Panc1 (cell line): ENCODE measurements around the gene KRIT1.
"Not testable (repeated sequence)": the region's sequence is repeated elsewhere in the genome, so short reads cannot be mapped to it uniquely, and the experiment has no call there.

Experiments
- SIN3A ChIP-seq: IDR thresholded peaks from 2 replicates; pipeline ENCODE4 v1.6.1; 2012; ENCODE audit warnings: low read depth, mild to moderate bottlenecking, low read length, moderate library complexity, borderline replicate concordance; ENCODE audit not compliant: insufficient read depth
- TF ChIP-seq, protein P1 (sequence below): fragments of 450-650 bp; IDR thresholded peaks from 2 replicates; pipeline ENCODE4 v1.5.1; 2017; ENCODE audit warnings: mild to moderate bottlenecking
- TF ChIP-seq, protein P2 (sequence below), 2 experiments: IDR thresholded peaks; 2 replicates each; pipeline ENCODE4 v1.6.1; 2011 to 2012; ENCODE audit warnings: low read depth in 2 of 2, control low read depth in 1 of 2, low read length in 1 of 2, mild to moderate bottlenecking in 1 of 2, moderate library complexity in 1 of 2; ENCODE audit not compliant: insufficient read depth in 1 of 2

DNA sequence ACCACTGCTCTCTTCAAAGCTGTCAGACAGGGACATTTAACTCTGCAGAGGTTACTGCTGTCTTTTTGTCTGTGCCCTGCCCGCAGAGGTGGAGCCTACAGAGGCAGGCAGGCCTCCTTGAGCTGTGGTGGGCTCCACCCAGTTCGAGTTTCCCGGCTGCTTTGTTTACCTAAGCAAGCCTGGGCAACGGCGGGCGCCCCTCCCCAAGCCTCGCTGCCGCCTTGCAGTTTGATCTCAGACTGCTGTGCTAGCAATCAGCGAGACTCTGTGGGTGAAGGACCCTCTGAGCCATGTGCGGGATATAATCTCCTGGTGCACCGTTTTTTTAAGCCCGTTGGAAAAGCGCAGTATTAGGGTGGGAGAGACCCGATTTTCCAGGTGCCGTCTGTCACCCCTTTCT, 56.5 kb downstream of the KRIT1 start:
- TF ChIP-seq, protein P1, sequence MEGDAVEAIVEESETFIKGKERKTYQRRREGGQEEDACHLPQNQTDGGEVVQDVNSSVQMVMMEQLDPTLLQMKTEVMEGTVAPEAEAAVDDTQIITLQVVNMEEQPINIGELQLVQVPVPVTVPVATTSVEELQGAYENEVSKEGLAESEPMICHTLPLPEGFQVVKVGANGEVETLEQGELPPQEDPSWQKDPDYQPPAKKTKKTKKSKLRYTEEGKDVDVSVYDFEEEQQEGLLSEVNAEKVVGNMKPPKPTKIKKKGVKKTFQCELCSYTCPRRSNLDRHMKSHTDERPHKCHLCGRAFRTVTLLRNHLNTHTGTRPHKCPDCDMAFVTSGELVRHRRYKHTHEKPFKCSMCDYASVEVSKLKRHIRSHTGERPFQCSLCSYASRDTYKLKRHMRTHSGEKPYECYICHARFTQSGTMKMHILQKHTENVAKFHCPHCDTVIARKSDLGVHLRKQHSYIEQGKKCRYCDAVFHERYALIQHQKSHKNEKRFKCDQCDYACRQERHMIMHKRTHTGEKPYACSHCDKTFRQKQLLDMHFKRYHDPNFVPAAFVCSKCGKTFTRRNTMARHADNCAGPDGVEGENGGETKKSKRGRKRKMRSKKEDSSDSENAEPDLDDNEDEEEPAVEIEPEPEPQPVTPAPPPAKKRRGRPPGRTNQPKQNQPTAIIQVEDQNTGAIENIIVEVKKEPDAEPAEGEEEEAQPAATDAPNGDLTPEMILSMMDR: not testable (repeated sequence)
- TF ChIP-seq, protein P2, sequence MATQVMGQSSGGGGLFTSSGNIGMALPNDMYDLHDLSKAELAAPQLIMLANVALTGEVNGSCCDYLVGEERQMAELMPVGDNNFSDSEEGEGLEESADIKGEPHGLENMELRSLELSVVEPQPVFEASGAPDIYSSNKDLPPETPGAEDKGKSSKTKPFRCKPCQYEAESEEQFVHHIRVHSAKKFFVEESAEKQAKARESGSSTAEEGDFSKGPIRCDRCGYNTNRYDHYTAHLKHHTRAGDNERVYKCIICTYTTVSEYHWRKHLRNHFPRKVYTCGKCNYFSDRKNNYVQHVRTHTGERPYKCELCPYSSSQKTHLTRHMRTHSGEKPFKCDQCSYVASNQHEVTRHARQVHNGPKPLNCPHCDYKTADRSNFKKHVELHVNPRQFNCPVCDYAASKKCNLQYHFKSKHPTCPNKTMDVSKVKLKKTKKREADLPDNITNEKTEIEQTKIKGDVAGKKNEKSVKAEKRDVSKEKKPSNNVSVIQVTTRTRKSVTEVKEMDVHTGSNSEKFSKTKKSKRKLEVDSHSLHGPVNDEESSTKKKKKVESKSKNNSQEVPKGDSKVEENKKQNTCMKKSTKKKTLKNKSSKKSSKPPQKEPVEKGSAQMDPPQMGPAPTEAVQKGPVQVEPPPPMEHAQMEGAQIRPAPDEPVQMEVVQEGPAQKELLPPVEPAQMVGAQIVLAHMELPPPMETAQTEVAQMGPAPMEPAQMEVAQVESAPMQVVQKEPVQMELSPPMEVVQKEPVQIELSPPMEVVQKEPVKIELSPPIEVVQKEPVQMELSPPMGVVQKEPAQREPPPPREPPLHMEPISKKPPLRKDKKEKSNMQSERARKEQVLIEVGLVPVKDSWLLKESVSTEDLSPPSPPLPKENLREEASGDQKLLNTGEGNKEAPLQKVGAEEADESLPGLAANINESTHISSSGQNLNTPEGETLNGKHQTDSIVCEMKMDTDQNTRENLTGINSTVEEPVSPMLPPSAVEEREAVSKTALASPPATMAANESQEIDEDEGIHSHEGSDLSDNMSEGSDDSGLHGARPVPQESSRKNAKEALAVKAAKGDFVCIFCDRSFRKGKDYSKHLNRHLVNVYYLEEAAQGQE (IDR thresholded peaks at IDR 0.05; ENCODE audit: insufficient read depth in 1 of 2, low read depth in 2 of 2, low read length in 1 of 2): not testable (repeated sequence)
- not testable (repeated sequence) for TF ChIP-seq SIN3A
